Keratinocyte (primary cell): ENCODE measurements around the gene AOC1. TPM values are rescaled to one million over a fixed set of nuclear protein-coding genes. Genes with fewer than 3 reads are reported as not detected.

Source experiments
- DNase-seq: peaks from one replicate; pipeline ENCODE4 v3.0.0-alpha.2; 2011; ENCODE audit warnings: low read depth, missing footprints, low spot score
- FAIRE-seq: peaks from 2 replicates; lab custom pipeline; 2011; peaks lifted over from hg19 to GRCh38; lab: Jason Lieb, UNC
- H2AFZ ChIP-seq: 2 replicates; pipeline ENCODE4 v1.6.0; 2012; ENCODE audit warnings: low read length, control low read depth, inconsistent platforms; ENCODE audit not compliant: control insufficient read depth
- H3K27ac ChIP-seq: 2 replicates; pipeline ENCODE4 v1.5.1; 2011; ENCODE audit warnings: low read length; ENCODE audit not compliant: control insufficient read depth, insufficient read depth
- H3K27me3 ChIP-seq: 3 replicates; pipeline ENCODE4 v1.6.0; 2011; ENCODE audit warnings: low read length; ENCODE audit not compliant: control insufficient read depth, insufficient read depth; ENCODE audit errors: extremely low read depth
- H3K36me3 ChIP-seq, 2 experiments: 2 replicates in 1 of 2; 3 replicates in 1 of 2; pipeline ENCODE4 v1.5.1; 2011; ENCODE audit warnings: low read length in 2 of 2, mild to moderate bottlenecking in 1 of 2; ENCODE audit not compliant: control insufficient read depth in 2 of 2, insufficient read depth in 2 of 2; ENCODE audit errors: extremely low read depth in 1 of 2
- H3K4me1 ChIP-seq: 3 replicates; pipeline ENCODE4 v1.5.1; 2011; ENCODE audit warnings: low read length; ENCODE audit not compliant: control insufficient read depth, insufficient read depth; ENCODE audit errors: extremely low read depth
- H3K4me2 ChIP-seq: 3 replicates; pipeline ENCODE4 v1.6.0; 2011; ENCODE audit warnings: low read depth, low read length; ENCODE audit not compliant: control insufficient read depth, insufficient read depth; ENCODE audit errors: extremely low read depth
- H3K4me3 ChIP-seq, 3 experiments: fragments of 200-600 bp in 1 of 3; sonication (generic) in 1 of 3; 2 replicates in 2 of 3; 3 replicates in 1 of 3; pipeline ENCODE4 v1.5.1; 2011 to 2016; ENCODE audit warnings: low read length in 3 of 3, mild to moderate bottlenecking in 3 of 3, control low read depth in 2 of 3, inconsistent platforms in 1 of 3, low read depth in 1 of 3, mixed read lengths in 1 of 3, mixed run types in 1 of 3, moderate library complexity in 1 of 3; ENCODE audit not compliant: control insufficient read depth in 2 of 3, insufficient read depth in 2 of 3; ENCODE audit errors: extremely low read depth in 1 of 3
- H3K79me2 ChIP-seq: 2 replicates; pipeline ENCODE4 v1.6.0; 2012; ENCODE audit warnings: low read length; ENCODE audit not compliant: control insufficient read depth, insufficient read depth
- H3K9ac ChIP-seq: 3 replicates; pipeline ENCODE4 v1.6.0; 2011; ENCODE audit warnings: low read length; ENCODE audit not compliant: control insufficient read depth, insufficient read depth; ENCODE audit errors: extremely low read depth
- H3K9me1 ChIP-seq: 3 replicates; pipeline ENCODE4 v1.6.0; 2011; ENCODE audit warnings: low read length; ENCODE audit not compliant: control insufficient read depth, insufficient read depth; ENCODE audit errors: extremely low read depth
- H3K9me3 ChIP-seq: 2 replicates; pipeline ENCODE4 v1.5.1; 2012; ENCODE audit warnings: low read depth, low read length; ENCODE audit not compliant: control insufficient read depth
- H4K20me1 ChIP-seq: 3 replicates; pipeline ENCODE4 v1.6.0; 2011; ENCODE audit warnings: low read length; ENCODE audit not compliant: control insufficient read depth, insufficient read depth; ENCODE audit errors: extremely low read depth
- EZH2 ChIP-seq: IDR thresholded peaks from one replicate; pipeline ENCODE4 v1.6.1; 2012; ENCODE audit warnings: inconsistent platforms, mild to moderate bottlenecking, low read length, moderate library complexity
- dilution Hi-C: fragments of 300-500 bp; cut with MboI; formaldehyde crosslinking; loops from one replicate; pipeline ENCODE4 v1.7.0; 2020; ENCODE audit warnings: low sequenced_read_pairs; ENCODE audit not compliant: extremely low pct_ligation_motif_present
- polyA plus RNA-seq, 5 experiments: library from polyadenylated mRNA; depleted of rRNA in 3 of 5; stranded (reverse) in 3 of 5; stranded (forward) in 1 of 5; unstranded in 1 of 5; fragments of >200 nt; gene quantifications; 1 replicate in 1 of 5; 2 replicates in 3 of 5; 3 replicates in 1 of 5; pipeline versions ENCODE4 v1.2.1 to v1.2.3, GENCODE V29; 2011 to 2012; ENCODE audit warnings: missing spikeins in 2 of 5, low read depth in 1 of 5, low replicate concordance in 1 of 5
- TF ChIP-seq, protein P1 (sequence below), 3 experiments: IDR thresholded peaks in 1 of 3; conservative IDR thresholded peaks in 1 of 3; optimal IDR thresholded peaks in 1 of 3; 2 replicates in 2 of 3; 3 replicates in 1 of 3; pipeline versions ENCODE3 to v1.5.1; 2011; ENCODE audit warnings: low read length in 3 of 3, mild to moderate bottlenecking in 3 of 3, moderate library complexity in 2 of 3, control low read depth in 1 of 3, inconsistent platforms in 1 of 3; ENCODE audit not compliant: insufficient read depth in 2 of 3; ENCODE audit errors: extremely low read depth in 1 of 3

AOC1 gene
- polyA plus RNA-seq, 1 donor (not counting 4 experiments of a cell fraction or from before 2014, with no cell fraction given), result not detected

DNA sequence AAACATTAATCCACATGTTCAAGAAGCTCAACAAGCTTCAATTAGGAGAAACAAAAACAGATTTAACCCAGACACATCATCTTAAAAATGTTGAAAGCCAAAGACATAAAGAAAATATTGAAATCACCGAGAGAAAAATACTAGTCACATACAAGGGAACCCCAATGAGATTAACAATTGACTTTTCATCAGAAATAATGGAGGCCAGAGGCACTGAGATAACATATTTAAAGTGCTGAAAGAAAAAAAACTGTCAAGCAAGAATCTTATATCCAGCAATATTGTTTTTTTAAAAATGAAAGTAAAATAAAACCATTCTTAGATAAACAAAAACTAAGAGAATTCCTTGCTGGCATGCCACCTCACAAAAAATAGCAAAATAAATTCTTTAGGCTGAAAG is 28.9 kb downstream of the AOC1 start:
- dilution Hi-C loops, result no loop called here

DNA sequence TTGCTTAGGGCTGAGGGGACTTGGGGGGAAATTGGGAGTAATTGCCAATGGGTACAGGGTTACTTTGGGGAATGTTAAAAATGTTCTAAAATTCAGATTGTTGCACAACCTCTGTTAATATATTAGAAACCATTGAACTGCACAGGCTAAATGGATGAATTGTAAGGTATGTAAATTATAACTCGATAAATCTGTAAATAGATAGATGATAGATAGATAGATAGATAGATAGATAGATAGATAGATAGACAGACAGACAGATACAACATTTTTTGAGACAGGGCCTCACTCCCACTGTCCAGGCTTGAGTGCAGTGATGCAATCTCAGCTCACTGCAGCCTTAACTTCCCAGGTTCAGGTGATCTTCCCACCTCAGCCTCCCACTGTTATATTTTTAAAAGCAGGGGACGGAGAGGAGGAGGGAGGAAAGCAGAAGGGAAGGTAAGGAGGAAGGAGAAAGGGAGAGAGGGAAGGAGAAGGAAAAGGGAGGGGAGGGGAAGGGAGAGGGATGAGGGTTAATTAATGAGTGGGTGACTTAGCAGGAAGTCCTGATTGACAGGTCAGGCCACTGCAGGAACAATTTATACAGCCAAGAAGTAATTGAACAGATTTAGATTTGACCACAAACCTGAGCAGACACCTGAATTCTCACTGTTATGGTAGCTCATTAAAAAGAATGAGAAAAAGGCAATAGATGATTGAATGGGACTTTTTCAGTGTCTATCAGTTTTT is 38.7 kb downstream of the AOC1 start:
- Histone ChIP-seq H2AFZ (no peak overlapping the region), H3K4me3 (no peak overlapping the region), H3K9me1 (no peaks in the 10 kb centered on the region), H3K9me3 (no peaks in the 10 kb centered on the region), H3K79me2 (no peaks in the 10 kb centered on the region), H3K36me3 (no peaks in the 10 kb centered on the region), H3K4me1 (no peaks in the 10 kb centered on the region), H3K9ac (no peak overlapping the region), H4K20me1 (no peaks in the 10 kb centered on the region), H3K4me2 (no peak overlapping the region), H3K27me3 (peaks cover 3% of the 10 kb centered on the region), H3K27ac (no peak overlapping the region)
- dilution Hi-C loops, result no loop called here
- no peak for FAIRE-seq
- no peak for DNase-seq
- no peak for TF ChIP-seq EZH2
- TF ChIP-seq, protein P1, sequence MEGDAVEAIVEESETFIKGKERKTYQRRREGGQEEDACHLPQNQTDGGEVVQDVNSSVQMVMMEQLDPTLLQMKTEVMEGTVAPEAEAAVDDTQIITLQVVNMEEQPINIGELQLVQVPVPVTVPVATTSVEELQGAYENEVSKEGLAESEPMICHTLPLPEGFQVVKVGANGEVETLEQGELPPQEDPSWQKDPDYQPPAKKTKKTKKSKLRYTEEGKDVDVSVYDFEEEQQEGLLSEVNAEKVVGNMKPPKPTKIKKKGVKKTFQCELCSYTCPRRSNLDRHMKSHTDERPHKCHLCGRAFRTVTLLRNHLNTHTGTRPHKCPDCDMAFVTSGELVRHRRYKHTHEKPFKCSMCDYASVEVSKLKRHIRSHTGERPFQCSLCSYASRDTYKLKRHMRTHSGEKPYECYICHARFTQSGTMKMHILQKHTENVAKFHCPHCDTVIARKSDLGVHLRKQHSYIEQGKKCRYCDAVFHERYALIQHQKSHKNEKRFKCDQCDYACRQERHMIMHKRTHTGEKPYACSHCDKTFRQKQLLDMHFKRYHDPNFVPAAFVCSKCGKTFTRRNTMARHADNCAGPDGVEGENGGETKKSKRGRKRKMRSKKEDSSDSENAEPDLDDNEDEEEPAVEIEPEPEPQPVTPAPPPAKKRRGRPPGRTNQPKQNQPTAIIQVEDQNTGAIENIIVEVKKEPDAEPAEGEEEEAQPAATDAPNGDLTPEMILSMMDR (optimal IDR thresholded peaks at IDR 0.05 in 1 of 3, IDR thresholded peaks at IDR 0.05 in 1 of 3, conservative IDR thresholded peaks at IDR 0.05 in 1 of 3; ENCODE audit: extremely low read depth in 1 of 3, insufficient read depth in 2 of 3, low read length in 3 of 3), result no peak

More for the DNA sequence above, 28.9 kb downstream of the AOC1 start:
- Histone ChIP-seq H3K9ac (no peak overlapping the region), H3K9me1 (no peaks in the 10 kb centered on the region), H3K4me1 (peaks cover 8% of the 10 kb centered on the region), H3K4me2 (no peak overlapping the region), H4K20me1 (no peaks in the 10 kb centered on the region), H3K36me3 (no peaks in the 10 kb centered on the region), H3K9me3 (no peaks in the 10 kb centered on the region), H3K79me2 (no peaks in the 10 kb centered on the region), H2AFZ (no peak overlapping the region), H3K4me3 (no peak overlapping the region), H3K27ac (no peak overlapping the region), H3K27me3 (peaks cover 5% of the 10 kb centered on the region)
- DNase-seq, result no peak
- FAIRE-seq, result no peak
- TF ChIP-seq, protein P1 (optimal IDR thresholded peaks at IDR 0.05 in 1 of 3, IDR thresholded peaks at IDR 0.05 in 1 of 3, conservative IDR thresholded peaks at IDR 0.05 in 1 of 3; ENCODE audit: extremely low read depth in 1 of 3, insufficient read depth in 2 of 3, low read length in 3 of 3), result no peak
- no peak for TF ChIP-seq EZH2
